WTC11 (cell line): ENCODE measurements around the gene R3HDML.

Experiments
- CREB1 ChIP-seq: sonication (generic); formaldehyde crosslinking; IDR thresholded peaks from 2 replicates; pipeline ENCODE4 v1.8.0; 2023; ENCODE audit warnings: mild to moderate bottlenecking, missing genetic modification reagents
- FOXP1 ChIP-seq: sonication (generic); formaldehyde crosslinking; IDR thresholded peaks from 2 replicates; pipeline ENCODE4 v1.8.0; 2022; ENCODE audit warnings: missing genetic modification reagents, mild to moderate bottlenecking, moderate library complexity, borderline replicate concordance
- GTF2I ChIP-seq: fragments of 250-450 bp; sonication (Bioruptor Pico); conservative IDR thresholded peaks from 2 replicates; pipeline ENCODE4 v1.4.0; 2021; ENCODE audit warnings: mild to moderate bottlenecking
- NR1H2 ChIP-seq: sonication (generic); formaldehyde crosslinking; IDR thresholded peaks from 2 replicates; pipeline ENCODE4 v1.9.0; 2021; ENCODE audit warnings: mild to moderate bottlenecking, moderate library complexity, missing genetic modification reagents
- NR3C1 ChIP-seq: sonication (generic); formaldehyde crosslinking; conservative IDR thresholded peaks from 2 replicates; pipeline ENCODE4 v1.8.1; 2023; ENCODE audit warnings: low read depth, mild to moderate bottlenecking, missing genetic modification reagents
- SMAD4 ChIP-seq: sonication (generic); formaldehyde crosslinking; IDR thresholded peaks from 2 replicates; pipeline ENCODE4 v1.8.0; 2022; ENCODE audit warnings: mild to moderate bottlenecking, missing genetic modification reagents
- SP1 ChIP-seq: sonication (generic); formaldehyde crosslinking; conservative IDR thresholded peaks from 2 replicates; pipeline ENCODE4 v1.8.1; 2022; ENCODE audit warnings: missing genetic modification reagents
- ZNF219 ChIP-seq: sonication (generic); formaldehyde crosslinking; IDR thresholded peaks from 2 replicates; pipeline ENCODE4 v1.8.0; 2023; ENCODE audit warnings: missing genetic modification reagents, mild to moderate bottlenecking, borderline replicate concordance
- ZNF317 ChIP-seq: sonication (generic); formaldehyde crosslinking; IDR thresholded peaks from 2 replicates; pipeline ENCODE4 v1.8.1; 2023; ENCODE audit warnings: low read depth, mild to moderate bottlenecking, moderate library complexity, missing genetic modification reagents, borderline replicate concordance
- TF ChIP-seq, protein P1 (sequence below): sonication (generic); formaldehyde crosslinking; IDR thresholded peaks from 2 replicates; pipeline ENCODE4 v1.8.0; 2022; ENCODE audit warnings: mild to moderate bottlenecking, missing genetic modification reagents
- TF ChIP-seq, protein P2 (sequence below): fragments of 200-600 bp; IDR thresholded peaks from 2 replicates; pipeline ENCODE4 v1.8.0; 2022; ENCODE audit warnings: antibody characterized with exemption
- TF ChIP-seq, protein P3 (sequence below): sonication (generic); formaldehyde crosslinking; conservative IDR thresholded peaks from 2 replicates; pipeline ENCODE4 v1.8.1; 2022; ENCODE audit warnings: mild to moderate bottlenecking, missing genetic modification reagents
- TF ChIP-seq, protein P4 (sequence below): fragments of 250-450 bp; sonication (Bioruptor Pico); IDR thresholded peaks from 2 replicates; pipeline ENCODE4 v1.9.0; 2021; ENCODE audit warnings: mild to moderate bottlenecking

- TF ChIP-seq, protein P1, sequence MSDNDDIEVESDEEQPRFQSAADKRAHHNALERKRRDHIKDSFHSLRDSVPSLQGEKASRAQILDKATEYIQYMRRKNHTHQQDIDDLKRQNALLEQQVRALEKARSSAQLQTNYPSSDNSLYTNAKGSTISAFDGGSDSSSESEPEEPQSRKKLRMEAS (CRISPR knock-in tag), result no peak
- TF ChIP-seq, protein P2, sequence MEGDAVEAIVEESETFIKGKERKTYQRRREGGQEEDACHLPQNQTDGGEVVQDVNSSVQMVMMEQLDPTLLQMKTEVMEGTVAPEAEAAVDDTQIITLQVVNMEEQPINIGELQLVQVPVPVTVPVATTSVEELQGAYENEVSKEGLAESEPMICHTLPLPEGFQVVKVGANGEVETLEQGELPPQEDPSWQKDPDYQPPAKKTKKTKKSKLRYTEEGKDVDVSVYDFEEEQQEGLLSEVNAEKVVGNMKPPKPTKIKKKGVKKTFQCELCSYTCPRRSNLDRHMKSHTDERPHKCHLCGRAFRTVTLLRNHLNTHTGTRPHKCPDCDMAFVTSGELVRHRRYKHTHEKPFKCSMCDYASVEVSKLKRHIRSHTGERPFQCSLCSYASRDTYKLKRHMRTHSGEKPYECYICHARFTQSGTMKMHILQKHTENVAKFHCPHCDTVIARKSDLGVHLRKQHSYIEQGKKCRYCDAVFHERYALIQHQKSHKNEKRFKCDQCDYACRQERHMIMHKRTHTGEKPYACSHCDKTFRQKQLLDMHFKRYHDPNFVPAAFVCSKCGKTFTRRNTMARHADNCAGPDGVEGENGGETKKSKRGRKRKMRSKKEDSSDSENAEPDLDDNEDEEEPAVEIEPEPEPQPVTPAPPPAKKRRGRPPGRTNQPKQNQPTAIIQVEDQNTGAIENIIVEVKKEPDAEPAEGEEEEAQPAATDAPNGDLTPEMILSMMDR, result no peak
- no peak for TF ChIP-seq ZNF317 (CRISPR knock-in tag)
- no peak for TF ChIP-seq SP1 (CRISPR knock-in tag)
- TF ChIP-seq, protein P3, sequence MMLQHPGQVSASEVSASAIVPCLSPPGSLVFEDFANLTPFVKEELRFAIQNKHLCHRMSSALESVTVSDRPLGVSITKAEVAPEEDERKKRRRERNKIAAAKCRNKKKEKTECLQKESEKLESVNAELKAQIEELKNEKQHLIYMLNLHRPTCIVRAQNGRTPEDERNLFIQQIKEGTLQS, result no peak
- no peak for TF ChIP-seq FOXP1
- TF ChIP-seq GTF2I (CRISPR knock-in tag), result no peak
- TF ChIP-seq NR3C1, result no peak
- no peak for TF ChIP-seq CREB1 (CRISPR knock-in tag)
- TF ChIP-seq, protein P4, sequence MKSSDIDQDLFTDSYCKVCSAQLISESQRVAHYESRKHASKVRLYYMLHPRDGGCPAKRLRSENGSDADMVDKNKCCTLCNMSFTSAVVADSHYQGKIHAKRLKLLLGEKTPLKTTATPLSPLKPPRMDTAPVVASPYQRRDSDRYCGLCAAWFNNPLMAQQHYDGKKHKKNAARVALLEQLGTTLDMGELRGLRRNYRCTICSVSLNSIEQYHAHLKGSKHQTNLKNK (CRISPR knock-in tag), result no peak
- no peak for TF ChIP-seq SMAD4
- no peak for TF ChIP-seq ZNF219
- no peak for TF ChIP-seq NR1H2
Measured at GRCh38 chr20:44344723-44345122, 7.9 kb downstream of the R3HDML start.
